Subcutaneous abdominal adipose tissue (tissue), 5 donors: ENCODE results near the gene FARS2.

Experiments used
- H3K27ac ChIP-seq: one replicate; pipeline ENCODE4 v1.7.0; 2013; ENCODE audit warnings: low read depth, mild to moderate bottlenecking, inconsistent platforms, low read length, moderate library complexity
- H3K27me3 ChIP-seq, 5 donors: one replicate each; pipeline ENCODE4 v1.7.0; 2013; ENCODE audit warnings: low read length in 5 of 5, inconsistent platforms in 1 of 5; ENCODE audit not compliant: control insufficient read depth in 5 of 5, insufficient read depth in 4 of 5
- H3K36me3 ChIP-seq, 5 donors: one replicate each; pipeline ENCODE4 v1.7.0; 2013; ENCODE audit warnings: low read length in 5 of 5; ENCODE audit not compliant: control insufficient read depth in 5 of 5, insufficient read depth in 5 of 5
- H3K4me1 ChIP-seq, 5 donors: one replicate each; pipeline ENCODE4 v1.7.0; 2013; ENCODE audit warnings: low read length in 5 of 5, mild to moderate bottlenecking in 3 of 5, moderate library complexity in 1 of 5; ENCODE audit not compliant: control insufficient read depth in 5 of 5, insufficient read depth in 5 of 5
- H3K4me3 ChIP-seq, 5 donors: one replicate each; pipeline ENCODE4 v1.7.0; 2013; ENCODE audit warnings: low read length in 5 of 5, low read depth in 1 of 5
- H3K9ac ChIP-seq, 5 donors: one replicate each; pipeline ENCODE4 v1.7.0; 2013; ENCODE audit warnings: low read length in 5 of 5, mild to moderate bottlenecking in 4 of 5, moderate library complexity in 3 of 5
- H3K9me3 ChIP-seq, 5 donors: one replicate each; pipeline ENCODE4 v1.7.0; 2013; ENCODE audit warnings: low read length in 5 of 5; ENCODE audit not compliant: control insufficient read depth in 5 of 5
- donor health status: healthy.
- donor health status: healthy.
- donor health status: healthy.
- donor health status: healthy.
- donor health status: healthy.

Gene FARS2

DNA sequence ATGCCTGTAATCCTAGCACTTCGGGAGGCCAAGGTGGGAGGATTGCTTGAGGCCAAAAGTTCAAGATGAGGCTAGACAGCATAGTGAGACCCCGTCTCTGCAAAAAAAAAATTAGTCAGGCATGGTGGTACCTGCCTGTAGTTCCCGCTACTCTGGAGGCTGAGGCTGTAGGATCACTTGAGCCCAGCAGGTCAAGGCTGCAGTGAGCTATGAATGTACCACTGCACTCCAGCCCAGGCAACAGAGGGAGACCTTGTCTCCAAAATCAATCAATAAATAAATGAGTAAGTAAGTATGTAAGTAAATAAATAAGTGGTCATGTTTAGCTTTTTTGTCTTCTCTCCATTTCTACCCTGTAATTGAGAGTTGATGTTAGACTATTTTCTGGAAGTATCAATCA, 336.8 kb downstream of the FARS2 start:
- Histone ChIP-seq H3K27me3 (no peaks in the 10 kb centered on the region), H3K9me3 (no peaks in the 10 kb centered on the region), H3K27ac (no peak overlapping the region), H3K4me1 (no peaks in the 10 kb centered on the region), H3K36me3 (no peaks in the 10 kb centered on the region), H3K4me3 (no peak overlapping the region), H3K9ac (no peak overlapping the region)

GRCh38 chr6:5599127-5599526, 337.8 kb downstream of the FARS2 start:
- H3K9ac ChIP-seq = no peak overlapping the region
- no peaks in the 10 kb centered on the region for H3K36me3 ChIP-seq
- no peaks in the 10 kb centered on the region for H3K4me1 ChIP-seq
- no peak overlapping the region for H3K4me3 ChIP-seq
- no peaks in the 10 kb centered on the region for H3K27me3 ChIP-seq
- no peaks in the 10 kb centered on the region for H3K9me3 ChIP-seq
- H3K27ac ChIP-seq = no peak overlapping the region

- Histone ChIP-seq H3K4me1 (no peaks in the 10 kb centered on the region), H3K9ac (no peak overlapping the region), H3K4me3 (no peak overlapping the region), H3K27ac (no peak overlapping the region), H3K36me3 (no peaks in the 10 kb centered on the region), H3K9me3 (no peaks in the 10 kb centered on the region), H3K27me3 (no peaks in the 10 kb centered on the region)
Observed at GRCh38 chr6:5605937-5606336, 344.6 kb downstream of the FARS2 start.

DNA sequence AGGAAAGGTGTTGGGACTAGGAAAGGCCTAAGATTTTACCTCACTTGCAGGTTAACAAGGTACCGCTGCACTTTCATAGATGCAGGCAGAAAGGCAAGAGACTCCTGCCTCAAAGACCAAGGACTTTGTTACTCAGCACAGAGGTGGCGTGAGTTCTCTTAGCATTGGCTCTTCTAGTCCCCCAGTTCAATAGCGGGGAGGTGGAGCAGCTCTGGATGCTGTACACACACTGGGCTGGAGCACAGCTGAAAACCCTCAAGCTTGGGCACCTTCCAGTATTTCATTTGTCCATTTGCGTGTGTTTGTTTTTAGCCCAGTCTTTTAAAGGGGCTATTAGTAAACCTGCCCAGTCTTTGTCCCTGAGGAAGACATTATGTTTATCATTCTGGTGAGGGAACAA, 345.2 kb downstream of the FARS2 start:
- Histone ChIP-seq H3K9me3 (no peaks in the 10 kb centered on the region), H3K4me3 (no peak overlapping the region), H3K4me1 (no peaks in the 10 kb centered on the region), H3K27ac (no peak overlapping the region), H3K9ac (no peak overlapping the region), H3K36me3 (no peaks in the 10 kb centered on the region), H3K27me3 (no peaks in the 10 kb centered on the region)

- H3K4me3 ChIP-seq = no peak overlapping the region
- H3K27me3 ChIP-seq = no peaks in the 10 kb centered on the region
- no peak overlapping the region for H3K9ac ChIP-seq
- peaks cover 0 to 4% (median 0%) of the 10 kb centered on the region in 5 donors for H3K9me3 ChIP-seq
- H3K27ac ChIP-seq = no peak overlapping the region
- H3K4me1 ChIP-seq = no peaks in the 10 kb centered on the region
- peaks cover 0 to 8% (median 3%) of the 10 kb centered on the region in 5 donors for H3K36me3 ChIP-seq
Observed at GRCh38 chr6:5610640-5611039, 349.3 kb downstream of the FARS2 start.

DNA sequence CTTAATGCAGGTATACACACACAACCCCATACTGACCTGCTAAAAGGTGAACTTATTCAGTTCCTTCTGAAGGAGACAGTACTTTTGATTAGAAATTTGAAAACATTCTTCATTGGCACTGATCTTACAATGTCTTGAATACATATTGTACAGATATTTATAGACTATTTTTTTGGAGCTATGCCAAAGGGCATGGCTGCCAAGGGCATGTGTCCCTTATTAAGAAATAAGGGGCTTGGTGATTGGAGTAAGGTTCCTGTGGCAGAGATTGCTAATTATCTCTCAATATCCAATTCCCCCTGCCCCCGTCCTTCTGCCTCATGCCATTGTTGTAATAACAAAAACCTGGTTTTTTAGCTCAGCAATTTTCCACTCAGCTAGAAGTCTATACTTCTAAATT, 355.9 kb downstream of the FARS2 start:
- H3K9ac ChIP-seq = no peak overlapping the region
- H3K36me3 ChIP-seq = peaks cover 0 to 12% (median 3%) of the 10 kb centered on the region in 5 donors
- H3K4me3 ChIP-seq = no peak overlapping the region
- H3K9me3 ChIP-seq = peaks cover 0 to 4% (median 0%) of the 10 kb centered on the region in 5 donors
- no peak overlapping the region for H3K27ac ChIP-seq
- no peaks in the 10 kb centered on the region for H3K27me3 ChIP-seq
- H3K4me1 ChIP-seq = no peaks in the 10 kb centered on the region

- Histone ChIP-seq H3K9me3 (peaks cover 0 to 4% (median 0%) of the 10 kb centered on the region in 5 donors), H3K4me1 (peaks cover 0 to 3% (median 0%) of the 10 kb centered on the region in 5 donors), H3K9ac (no peak overlapping the region), H3K27me3 (no peaks in the 10 kb centered on the region), H3K4me3 (no peak overlapping the region), H3K27ac (no peak overlapping the region), H3K36me3 (peaks cover 0 to 4% (median 0%) of the 10 kb centered on the region in 5 donors)
Observed at GRCh38 chr6:5619249-5619648, 357.9 kb downstream of the FARS2 start.

GRCh38 chr6:5622276-5623005, 361.1 kb downstream of the FARS2 start:
- Histone ChIP-seq H3K27me3 (no peaks in the 10 kb centered on the region), H3K9ac (no peak overlapping the region), H3K4me1 (peaks cover 0 to 6% (median 0%) of the 10 kb centered on the region in 5 donors), H3K27ac (no peak overlapping the region), H3K36me3 (peaks cover 0 to 4% (median 0%) of the 10 kb centered on the region in 5 donors), H3K4me3 (no peak overlapping the region), H3K9me3 (peaks cover 0 to 4% (median 0%) of the 10 kb centered on the region in 5 donors)

- H3K4me3 ChIP-seq = no peak overlapping the region
- peaks cover 0 to 6% (median 0%) of the 10 kb centered on the region in 5 donors for H3K4me1 ChIP-seq
- H3K27me3 ChIP-seq = no peaks in the 10 kb centered on the region
- no peak overlapping the region for H3K27ac ChIP-seq
- no peak overlapping the region for H3K9ac ChIP-seq
- peaks cover 0 to 4% (median 0%) of the 10 kb centered on the region in 5 donors for H3K36me3 ChIP-seq
- H3K9me3 ChIP-seq = peaks cover 0 to 4% (median 0%) of the 10 kb centered on the region in 5 donors
Observed at GRCh38 chr6:5623769-5624168, 362.5 kb downstream of the FARS2 start.

DNA sequence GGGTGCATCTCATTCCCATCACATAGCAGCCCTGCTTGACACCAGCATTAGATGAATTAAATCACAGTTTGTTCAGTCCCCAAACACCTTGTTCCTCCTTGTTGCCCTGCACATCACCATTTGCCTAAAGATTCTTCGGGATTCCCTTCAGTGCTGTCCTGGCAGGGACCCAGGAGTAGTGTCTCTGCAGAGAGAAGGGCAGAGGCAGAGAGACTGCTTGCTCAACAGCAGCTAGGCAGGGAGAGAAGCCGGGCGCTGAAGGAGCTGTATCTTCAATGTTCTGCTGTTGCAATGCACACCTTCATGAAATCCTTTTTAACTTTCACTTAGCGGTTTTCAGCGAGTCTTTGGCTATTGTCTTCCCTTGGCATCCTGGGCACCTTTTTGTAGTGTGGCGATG, 362.9 kb downstream of the FARS2 start:
- H3K4me3 ChIP-seq = no peak overlapping the region
- H3K36me3 ChIP-seq = peaks cover 0 to 4% (median 0%) of the 10 kb centered on the region in 5 donors
- H3K27me3 ChIP-seq = no peaks in the 10 kb centered on the region
- H3K9me3 ChIP-seq = peaks cover 0 to 4% (median 0%) of the 10 kb centered on the region in 5 donors
- H3K4me1 ChIP-seq = peaks cover 0 to 6% (median 0%) of the 10 kb centered on the region in 5 donors
- no peak overlapping the region for H3K9ac ChIP-seq
- H3K27ac ChIP-seq = no peak overlapping the region
